ENCODE results near the gene DOCK8.

The DOCK8 gene

GRCh38 chr9:374736-375135 is 160.1 kb downstream of the DOCK8 start:
- TF ChIP-seq TOX (CRISPR knock-in tag; IDR thresholded peaks at IDR 0.05; ENCODE audit: borderline replicate concordance), result no peak
- TF ChIP-seq BACH2 (CRISPR knock-in tag; IDR thresholded peaks at IDR 0.05; ENCODE audit: borderline replicate concordance), result no peak
- TF ChIP-seq ZFP3 (CRISPR knock-in tag; IDR thresholded peaks at IDR 0.05), result no peak
- TF ChIP-seq TCF4 (CRISPR knock-in tag; IDR thresholded peaks at IDR 0.05; ENCODE audit: borderline replicate concordance), result no peak
- TF ChIP-seq ZC3H10 (CRISPR knock-in tag; IDR thresholded peaks at IDR 0.05), result no peak
- no peak for TF ChIP-seq ZNF565 (CRISPR knock-in tag; conservative IDR thresholded peaks at IDR 0.05; ENCODE audit: low read depth)
- no peak for TF ChIP-seq ZFP30 (CRISPR knock-in tag; IDR thresholded peaks at IDR 0.05)
- no peak for TF ChIP-seq RARB (CRISPR knock-in tag; IDR thresholded peaks at IDR 0.05)
- TF ChIP-seq CSDC2 (CRISPR knock-in tag; IDR thresholded peaks at IDR 0.05), result no peak
- TF ChIP-seq SNAI2 (CRISPR knock-in tag; IDR thresholded peaks at IDR 0.05), result no peak
- no peak for TF ChIP-seq CSRNP3 (CRISPR knock-in tag; IDR thresholded peaks at IDR 0.05)
- TF ChIP-seq ISL1 (CRISPR knock-in tag; IDR thresholded peaks at IDR 0.05), result no peak
- no peak for ATAC-seq

- ATAC-seq, result no peak
- TF ChIP-seq PPARA (CRISPR knock-in tag; IDR thresholded peaks at IDR 0.05; ENCODE audit: borderline replicate concordance) (no peak), GLIS3 (CRISPR knock-in tag; IDR thresholded peaks at IDR 0.05) (no peak), ZNF70 (CRISPR knock-in tag; IDR thresholded peaks at IDR 0.05) (no peak), ESRRG (CRISPR knock-in tag; IDR thresholded peaks at IDR 0.05) (no peak), SNAI2 (CRISPR knock-in tag; IDR thresholded peaks at IDR 0.05) (no peak), TSHZ2 (CRISPR knock-in tag; IDR thresholded peaks at IDR 0.05) (no peak), OSR1 (CRISPR knock-in tag; IDR thresholded peaks at IDR 0.05) (no peak), RARB (CRISPR knock-in tag; IDR thresholded peaks at IDR 0.05) (no peak), POU6F1 (CRISPR knock-in tag; IDR thresholded peaks at IDR 0.05; ENCODE audit: borderline replicate concordance, low read depth) (no peak), ZC3H10 (CRISPR knock-in tag; IDR thresholded peaks at IDR 0.05) (no peak), PATZ1 (CRISPR knock-in tag; IDR thresholded peaks at IDR 0.05; ENCODE audit: borderline replicate concordance) (no peak), ZFP3 (CRISPR knock-in tag; IDR thresholded peaks at IDR 0.05) (no peak)
These were observed 161.4 kb downstream of the DOCK8 start for GRCh38 chr9:376115-376514.

GRCh38 chr9:378263-378662 is 163.6 kb downstream of the DOCK8 start:
- TF ChIP-seq ARNTL (CRISPR knock-in tag; IDR thresholded peaks at IDR 0.05; ENCODE audit: borderline replicate concordance, low read depth) (no peak), ZFP30 (CRISPR knock-in tag; IDR thresholded peaks at IDR 0.05) (no peak), ZNF8 (CRISPR knock-in tag; IDR thresholded peaks at IDR 0.05) (no peak), PPARA (CRISPR knock-in tag; IDR thresholded peaks at IDR 0.05; ENCODE audit: borderline replicate concordance) (no peak), POU6F1 (CRISPR knock-in tag; IDR thresholded peaks at IDR 0.05; ENCODE audit: borderline replicate concordance, low read depth) (no peak), ISL1 (CRISPR knock-in tag; IDR thresholded peaks at IDR 0.05) (no peak), TCF4 (CRISPR knock-in tag; IDR thresholded peaks at IDR 0.05; ENCODE audit: borderline replicate concordance) (no peak), SNAI2 (CRISPR knock-in tag; IDR thresholded peaks at IDR 0.05) (no peak)
- ATAC-seq, result no peak

Measured in SK-N-SH treated with all-trans-retinoic acid at 6 μM for 48 hours (cell line).